H1 (cell line): ENCODE measurements around the gene SPATA21. TPM values are rescaled to one million over a fixed set of nuclear protein-coding genes. Genes with fewer than 3 reads are reported as not detected.
A peak's percentile ranks its signal among the peaks of the same experiment; 100 is the strongest.

Source experiments
- CTCF ChIA-PET: fragments of 300-600 bp; sonication (Branson Sonifier 250); formaldehyde crosslinking; loops from one replicate; lab custom pipeline; 2021; ENCODE audit not compliant: partially characterized antibody; lab: Charles Lee
- POLR2A ChIA-PET: fragments of 300-600 bp; sonication (Branson Sonifier 250); formaldehyde crosslinking; loops from one replicate; lab custom pipeline; 2021; ENCODE audit warnings: inconsistent platforms; ENCODE audit not compliant: partially characterized antibody; lab: Charles Lee
- DNase-seq, 2 experiments: peaks; one replicate each; pipeline versions ENCODE4 v3.0.0 to v3.0.0-alpha.2; 2010 to 2022; ENCODE audit warnings: low spot score in 2 of 2, low read depth in 1 of 2, mixed read lengths in 1 of 2
- FAIRE-seq: peaks from 2 replicates; lab custom pipeline; 2011; peaks lifted over from hg19 to GRCh38; lab: Jason Lieb, UNC
- H2AFZ ChIP-seq: 2 replicates; pipeline ENCODE4 v1.8.1; 2012; ENCODE audit warnings: low read length, inconsistent platforms
- H2AK5ac ChIP-seq: 2 replicates; pipeline ENCODE4 v1.6.1; 2013; ENCODE audit warnings: low read depth, low read length
- H2BK120ac ChIP-seq: replicated peaks from 2 replicates; pipeline ENCODE3; 2013; ENCODE audit warnings: low read depth, low read length, inconsistent platforms
- H2BK12ac ChIP-seq: 2 replicates; pipeline ENCODE4 v1.6.1; 2013; ENCODE audit warnings: low read depth, low read length
- H2BK15ac ChIP-seq: 2 replicates; pipeline ENCODE4 v1.6.1; 2013; ENCODE audit warnings: low read length
- H2BK20ac ChIP-seq: 2 replicates; pipeline ENCODE4 v1.6.1; 2013; ENCODE audit warnings: low read length
- H2BK5ac ChIP-seq: 2 replicates; pipeline ENCODE4 v1.6.1; 2013; ENCODE audit warnings: low read depth, low read length
- H3K14ac ChIP-seq: 2 replicates; pipeline ENCODE4 v1.6.1; 2013; ENCODE audit warnings: inconsistent platforms; ENCODE audit not compliant: insufficient read length
- H3K18ac ChIP-seq: 2 replicates; pipeline ENCODE4 v1.6.1; 2013; ENCODE audit warnings: low read length; ENCODE audit errors: extremely low read depth
- H3K23ac ChIP-seq: 2 replicates; pipeline ENCODE4 v1.6.1; 2013; ENCODE audit warnings: inconsistent platforms; ENCODE audit not compliant: insufficient read length
- H3K23me2 ChIP-seq: 2 replicates; pipeline ENCODE4 v1.6.1; 2013; ENCODE audit warnings: low read depth, low read length
- H3K27ac ChIP-seq: 2 replicates; pipeline ENCODE4 v1.6.1; 2011; ENCODE audit warnings: low read depth, low read length, inconsistent platforms
- H3K27me3 ChIP-seq, 4 experiments: replicated peaks in 1 of 4; 1 replicate in 1 of 4; 2 replicates in 3 of 4; pipeline versions ENCODE4 v1.6.1 to v1.8.1; 2011 to 2013; ENCODE audit warnings: low read length in 3 of 4, mild to moderate bottlenecking in 3 of 4, inconsistent platforms in 2 of 4, mixed read lengths in 2 of 4, moderate library complexity in 1 of 4; ENCODE audit not compliant: control insufficient read depth in 3 of 4, insufficient read depth in 3 of 4; ENCODE audit errors: extremely low read depth in 1 of 4
- H3K36me3 ChIP-seq, 4 experiments: 2 replicates each; pipeline versions ENCODE4 v1.6.1 to v1.8.1; 2011 to 2013; ENCODE audit warnings: mild to moderate bottlenecking in 4 of 4, low read length in 3 of 4, moderate library complexity in 2 of 4, control low read depth in 1 of 4, inconsistent platforms in 1 of 4; ENCODE audit not compliant: insufficient read depth in 4 of 4, control insufficient read depth in 2 of 4
- H3K4ac ChIP-seq: replicated peaks from 2 replicates; pipeline ENCODE3; 2013; ENCODE audit warnings: low read length, low read depth, mixed read lengths, inconsistent platforms; ENCODE audit not compliant: insufficient read length
- H3K4me1 ChIP-seq, 4 experiments: replicated peaks in 1 of 4; 1 replicate in 1 of 4; 2 replicates in 3 of 4; pipeline versions ENCODE4 v1.6.1 to v1.8.1; 2011 to 2013; ENCODE audit warnings: low read length in 3 of 4, inconsistent platforms in 2 of 4, mixed read lengths in 1 of 4; ENCODE audit not compliant: insufficient read depth in 4 of 4, control insufficient read depth in 3 of 4
- H3K4me2 ChIP-seq, 2 experiments: 2 replicates each; pipeline versions ENCODE4 v1.6.1 to v1.8.1; 2011 to 2013; ENCODE audit warnings: low read depth in 2 of 2, low read length in 2 of 2, control low read depth in 1 of 2, inconsistent platforms in 1 of 2, mild to moderate bottlenecking in 1 of 2; ENCODE audit not compliant: insufficient read depth in 1 of 2
- H3K4me3 ChIP-seq, 4 experiments: fragments of 200-600, 300-600 bp in 1 of 4; sonication (generic), shearing (Covaris generic), sonication (Bioruptor Twin) in 1 of 4; 2 replicates each; pipeline versions ENCODE4 v1.5.1 to v1.8.1; 2011 to 2016; ENCODE audit warnings: low read length in 4 of 4, low read depth in 3 of 4, control low read depth in 2 of 4, inconsistent platforms in 2 of 4, mild to moderate bottlenecking in 2 of 4, mixed read lengths in 1 of 4, moderate library complexity in 1 of 4; ENCODE audit not compliant: insufficient read depth in 2 of 4; ENCODE audit errors: extremely low read depth in 1 of 4
- H3K56ac ChIP-seq: replicated peaks from 2 replicates; pipeline ENCODE3; 2013; ENCODE audit warnings: low read depth, mild to moderate bottlenecking, mixed read lengths, low read length, inconsistent platforms; ENCODE audit not compliant: insufficient read length
- H3K79me1 ChIP-seq: 2 replicates; pipeline ENCODE4 v1.6.1; 2013; ENCODE audit warnings: low read depth, low read length, control low read depth
- H3K79me2 ChIP-seq, 2 experiments: 2 replicates each; pipeline versions ENCODE4 v1.6.1 to v1.8.1; 2012 to 2013; ENCODE audit warnings: low read length in 2 of 2, mild to moderate bottlenecking in 2 of 2, inconsistent platforms in 1 of 2; ENCODE audit not compliant: insufficient read depth in 2 of 2, control insufficient read depth in 1 of 2
- H3K9ac ChIP-seq, 4 experiments: replicated peaks in 1 of 4; 1 replicate in 1 of 4; 2 replicates in 3 of 4; pipeline versions ENCODE4 v1.6.1 to v1.8.1; 2011 to 2013; ENCODE audit warnings: low read depth in 3 of 4, low read length in 3 of 4, control low read depth in 2 of 4, mild to moderate bottlenecking in 2 of 4, moderate library complexity in 2 of 4, inconsistent platforms in 1 of 4; ENCODE audit errors: extremely low read depth in 1 of 4
- H3K9me3 ChIP-seq, 2 experiments: 2 replicates each; pipeline versions ENCODE4 v1.6.1 to v1.8.1; 2012 to 2013; ENCODE audit warnings: mild to moderate bottlenecking in 2 of 2, moderate library complexity in 2 of 2, control low read depth in 1 of 2, inconsistent platforms in 1 of 2, low read depth in 1 of 2, low read length in 1 of 2, mixed read lengths in 1 of 2; ENCODE audit not compliant: insufficient read depth in 2 of 2
- H4K20me1 ChIP-seq, 2 experiments: replicated peaks in 1 of 2; 2 replicates each; pipeline versions ENCODE3 to v1.8.1; 2011 to 2013; ENCODE audit warnings: inconsistent platforms in 2 of 2, low read length in 2 of 2, mild to moderate bottlenecking in 1 of 2; ENCODE audit not compliant: insufficient read depth in 2 of 2, control insufficient read depth in 1 of 2
- H4K5ac ChIP-seq: 2 replicates; pipeline ENCODE4 v1.6.1; 2013; ENCODE audit warnings: low read length, low read depth, mixed read lengths, inconsistent platforms; ENCODE audit not compliant: insufficient read length
- H4K8ac ChIP-seq: 2 replicates; pipeline ENCODE4 v1.8.0; 2013; ENCODE audit warnings: mild to moderate bottlenecking, moderate library complexity, low read length, inconsistent platforms; ENCODE audit not compliant: insufficient read depth; ENCODE audit errors: extremely low read depth
- H4K91ac ChIP-seq: replicated peaks from 2 replicates; pipeline ENCODE3; 2013; ENCODE audit warnings: low read length, mixed read lengths, inconsistent platforms; ENCODE audit not compliant: insufficient read length
- EZH2 ChIP-seq: fragments of 200-600 bp; sonication (generic); IDR thresholded peaks from 2 replicates; pipeline ENCODE4 v1.7.1; 2012; ENCODE audit warnings: low read depth, mild to moderate bottlenecking, moderate library complexity, low read length, inconsistent platforms; ENCODE audit not compliant: severe bottlenecking
- HDAC2 ChIP-seq, 2 experiments: fragments of 300-600 bp in 1 of 2; sonication (generic) in 1 of 2; IDR thresholded peaks; 2 replicates each; pipeline ENCODE4 v1.6.1; 2011 to 2012; ENCODE audit warnings: low read depth in 2 of 2, low read length in 2 of 2, mild to moderate bottlenecking in 2 of 2, moderate library complexity in 2 of 2, borderline replicate concordance in 1 of 2, inconsistent platforms in 1 of 2
- JUND ChIP-seq: IDR thresholded peaks from 2 replicates; pipeline ENCODE4 v1.6.1; 2011; ENCODE audit warnings: mild to moderate bottlenecking, improper control_type of control experiment, low read length
- RFX5 ChIP-seq: IDR thresholded peaks from 2 replicates; pipeline ENCODE4 v1.6.1; 2011; ENCODE audit warnings: low read depth, low read length, improper control_type of control experiment, borderline replicate concordance
- SP1 ChIP-seq: IDR thresholded peaks from 2 replicates; pipeline ENCODE4 v1.6.1; 2011; ENCODE audit warnings: low read depth, low read length
- WGBS, 2 experiments: shearing (Covaris generic) in 1 of 2; methylation state at CpG; one replicate each; pipeline versions ENCODE4 v1.1.6 to v1.1.7; 2013 to 2015; ENCODE audit warnings: low lambda C conversion rate in 2 of 2, mixed read lengths in 2 of 2, inconsistent platforms in 1 of 2, low coverage in 1 of 2, missing lambda C conversion rate in 1 of 2; ENCODE audit not compliant: insufficient replicate concordance in 2 of 2, insufficient coverage in 1 of 2, insufficient read length in 1 of 2; ENCODE audit errors: extremely low coverage in 1 of 2, missing lambda C conversion rate in 1 of 2; 5-methylcytosine and 5-hydroxymethylcytosine counted together
- polyA plus RNA-seq, 7 experiments: library from polyadenylated mRNA; depleted of rRNA in 3 of 7; stranded (reverse) in 5 of 7; unstranded in 2 of 7; fragments of >200 nt in 5 of 7; fragments of 200-250 nt in 2 of 7; gene quantifications; 1 replicate in 5 of 7; 2 replicates in 1 of 7; 4 replicates in 1 of 7; pipeline versions ENCODE4 v1.2.1 to v1.2.3, GENCODE V29; 2011 to 2013; ENCODE audit warnings: missing spikeins in 2 of 7, mixed read lengths in 2 of 7
- total RNA-seq: library from RNA; stranded (reverse); fragmentation: NEBNext Ultra II Directional; extraction: Animal tissue kit (Norgen Biotek cat#: 25700); gene quantifications from 2 replicates; pipeline ENCODE4 v1.2.1, GENCODE V29; 2021

The SPATA21 gene
- total and polyA plus RNA-seq, 2 of the 8 experiments (the other 6 are each of a cell fraction or from before 2014, with no cell fraction given) = not detected

DNA sequence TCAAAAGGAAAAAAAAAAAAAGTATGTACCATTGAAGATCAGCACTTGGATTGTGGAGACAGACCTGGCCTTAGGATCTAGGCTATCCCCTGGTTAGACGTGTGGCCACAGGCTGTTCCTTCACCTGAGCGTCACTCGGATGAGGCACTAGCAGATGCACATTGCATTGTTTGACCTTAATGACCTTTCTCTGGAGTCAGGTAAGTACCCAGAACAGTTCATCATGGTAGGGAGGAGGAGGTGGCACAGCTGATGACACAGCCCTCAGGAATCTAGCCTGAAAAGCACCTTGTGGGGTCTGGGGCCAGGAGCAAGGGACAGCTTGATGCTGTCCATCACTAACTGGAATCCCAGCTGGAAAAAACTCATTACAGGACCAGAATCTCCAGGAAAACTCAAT lies 24.5 kb upstream of the SPATA21 start:
- no peak overlapping the region for H3K27ac ChIP-seq
- no peak overlapping the region for H2BK120ac ChIP-seq
- no peaks in the 10 kb centered on the region for H3K27me3 ChIP-seq
- WGBS, 2 experiments = 87% methylated on average over 3 of the region's 3 CpGs; no CpG with 5 or more reads in 1 of the 2 experiments
- no peak overlapping the region for H3K4me3 ChIP-seq
- no peak overlapping the region for H3K23ac ChIP-seq
- H3K79me1 ChIP-seq = no peaks in the 10 kb centered on the region
- no peak overlapping the region for H3K14ac ChIP-seq
- no peak overlapping the region for H3K9ac ChIP-seq
- H3K4me1 ChIP-seq = no peaks in the 10 kb centered on the region
- peaks cover 2 to 23% (median 4%) of the 10 kb centered on the region in 4 experiments; a peak in 4 of 8 replicates for H3K36me3 ChIP-seq
- H3K18ac ChIP-seq = no peak overlapping the region
- no peak for TF ChIP-seq RFX5
- TF ChIP-seq EZH2 = no peak
- peak; percentile 21; the same call in 1 of the 2 replicates for TF ChIP-seq JUND
- TF ChIP-seq HDAC2 (IDR thresholded peaks at IDR 0.05; ENCODE audit: borderline replicate concordance in 1 of 2, low read depth in 2 of 2, low read length in 2 of 2) = no peak
- TF ChIP-seq SP1 = no peak
- H2BK5ac ChIP-seq = no peak overlapping the region
- H4K20me1 ChIP-seq = peaks cover 2 to 4% of the 10 kb centered on the region in 2 experiments
- POLR2A ChIA-PET = no interaction called here
- no peak overlapping the region for H3K4me2 ChIP-seq
- H3K4ac ChIP-seq = no peak overlapping the region
- no peak overlapping the region for H4K91ac ChIP-seq
- H3K23me2 ChIP-seq = peaks cover 2% of the 10 kb centered on the region; the same call in 1 of the 2 replicates
- H2BK20ac ChIP-seq = no peak overlapping the region
- FAIRE-seq (no peak), DNase-seq (no peak)
- H2BK15ac ChIP-seq = no peak overlapping the region
- CTCF ChIA-PET = interaction anchor here (0.9 to 5.1 kb wide), 4 partner anchors 8 to 18 kb away, joined by 3 to 17 read pairs (median 4); no protein-coding TSS in a partner anchor
- H4K5ac ChIP-seq = no peak overlapping the region
- H3K79me2 ChIP-seq = no peaks in the 10 kb centered on the region
- H3K56ac ChIP-seq = no peak overlapping the region
- H2BK12ac ChIP-seq = no peak overlapping the region
- H2AFZ ChIP-seq = no peak overlapping the region
- no peaks in the 10 kb centered on the region for H3K9me3 ChIP-seq
- H4K8ac ChIP-seq = no peak overlapping the region
- H2AK5ac ChIP-seq = no peak overlapping the region
